ENCODE measurements around the gene WFIKKN2. TPM values are rescaled to one million over a fixed set of nuclear protein-coding genes. Genes with fewer than 3 reads are reported as not detected.

WFIKKN2 gene
- total RNA-seq, 1 donor from 2014 or later, result 0.07 TPM

- no peak overlapping the region for H3K9ac ChIP-seq (ENCODE audit: low read length)
- no peaks in the 10 kb centered on the region for H3K79me2 ChIP-seq (ENCODE audit: insufficient read depth, low read length)
- Mint-ChIP-seq H3K36me3 (ENCODE audit: low read depth, unreplicated experiment) (no peaks in the 10 kb centered on the region), H3K9me3 (ENCODE audit: unreplicated experiment) (no peaks in the 10 kb centered on the region), H3K4me3 (ENCODE audit: unreplicated experiment) (no peak overlapping the region), H3K27ac (ENCODE audit: unreplicated experiment) (no peak overlapping the region), H3K4me1 (ENCODE audit: low read depth, unreplicated experiment) (peaks cover 15% of the 10 kb centered on the region), H3K27me3 (ENCODE audit: low read depth, unreplicated experiment) (peaks cover 11% of the 10 kb centered on the region)
- no peaks in the 10 kb centered on the region for H3K36me3 ChIP-seq (ENCODE audit: insufficient read depth, low read length)
- no peaks in the 10 kb centered on the region for H3K27me3 ChIP-seq (ENCODE audit: insufficient read depth, low read length)
- FAIRE-seq (no peak), DNase-seq (ENCODE audit: low read depth) (no peak)
- H3K27ac ChIP-seq (ENCODE audit: low read depth, low read length), result no peak overlapping the region
- H4K20me1 ChIP-seq (ENCODE audit: insufficient read depth, low read length), result no peaks in the 10 kb centered on the region
- no peak overlapping the region for H2AFZ ChIP-seq (ENCODE audit: low read depth, low read length)
- H3K9me3 ChIP-seq (ENCODE audit: insufficient read depth, low read depth, low read length), result no peaks in the 10 kb centered on the region
- H3K4me2 ChIP-seq (ENCODE audit: low read length), result no peak overlapping the region
- TF ChIP-seq CTCF (IDR thresholded peaks at IDR 0.05; ENCODE audit: insufficient read depth, low read depth, low read length), result no peak
- TF ChIP-seq EZH2 (IDR thresholded peaks at IDR 0.05; ENCODE audit: insufficient read depth, low read length), result no peak
- no peak overlapping the region for H3K4me3 ChIP-seq (ENCODE audit: insufficient read depth, low read depth, low read length)
- H3K4me1 ChIP-seq (ENCODE audit: insufficient read depth, low read length), result peaks cover 10% of the 10 kb centered on the region
Measured at GRCh38 chr17:50832864-50833381, 2.5 kb upstream of the WFIKKN2 start.

- no peak for TF ChIP-seq EZH2 (IDR thresholded peaks at IDR 0.05; ENCODE audit: insufficient read depth, low read length)
- TF ChIP-seq CTCF (IDR thresholded peaks at IDR 0.05; ENCODE audit: insufficient read depth, low read depth, low read length), result no peak
- no peaks in the 10 kb centered on the region for H4K20me1 ChIP-seq (ENCODE audit: insufficient read depth, low read length)
- DNase-seq (ENCODE audit: low read depth), result no peak
- H3K36me3 ChIP-seq (ENCODE audit: insufficient read depth, low read length), result no peaks in the 10 kb centered on the region
- no peak overlapping the region for H3K27ac Mint-ChIP-seq (ENCODE audit: unreplicated experiment)
- no peak for FAIRE-seq
- H3K4me2 ChIP-seq (ENCODE audit: low read length), result no peak overlapping the region
- H3K9ac ChIP-seq (ENCODE audit: low read length), result no peak overlapping the region
- no peak overlapping the region for H3K27ac ChIP-seq (ENCODE audit: low read depth, low read length)
- H3K9me3 ChIP-seq (ENCODE audit: insufficient read depth, low read depth, low read length), result no peaks in the 10 kb centered on the region
- H3K4me1 Mint-ChIP-seq (ENCODE audit: low read depth, unreplicated experiment), result peaks cover 15% of the 10 kb centered on the region
- peaks cover 10% of the 10 kb centered on the region for H3K4me1 ChIP-seq (ENCODE audit: insufficient read depth, low read length)
- no peaks in the 10 kb centered on the region for H3K79me2 ChIP-seq (ENCODE audit: insufficient read depth, low read length)
- H3K4me3 Mint-ChIP-seq (ENCODE audit: unreplicated experiment), result no peak overlapping the region
- H3K4me3 ChIP-seq (ENCODE audit: insufficient read depth, low read depth, low read length), result no peak overlapping the region
- no peaks in the 10 kb centered on the region for H3K36me3 Mint-ChIP-seq (ENCODE audit: low read depth, unreplicated experiment)
- no peaks in the 10 kb centered on the region for H3K27me3 ChIP-seq (ENCODE audit: insufficient read depth, low read length)
- H2AFZ ChIP-seq (ENCODE audit: low read depth, low read length), result no peak overlapping the region
- peaks cover 13% of the 10 kb centered on the region for H3K27me3 Mint-ChIP-seq (ENCODE audit: low read depth, unreplicated experiment)
- H3K9me3 Mint-ChIP-seq (ENCODE audit: unreplicated experiment), result no peaks in the 10 kb centered on the region
Measured at GRCh38 chr17:50833510-50834428, 1.6 kb upstream of the WFIKKN2 start.
